LNCaP clone FGC (cell line): ENCODE data around the gene C13orf42.
A peak's percentile ranks its signal among the peaks of the same experiment; 100 is the strongest.
"Not testable (repeated sequence)": the region's sequence is repeated elsewhere in the genome, so short reads cannot be mapped to it uniquely, and the experiment has no call there.

Experiments
- DNase-seq: peaks from one replicate; pipeline ENCODE4 v3.0.0-alpha.2; 2011; ENCODE audit warnings: low read depth
- H3K4me3 ChIP-seq: 2 replicates; pipeline ENCODE4 v1.5.1; 2011; ENCODE audit warnings: mild to moderate bottlenecking, low read depth, low read length, control low read depth
- CTCF ChIP-seq: IDR thresholded peaks from 2 replicates; pipeline ENCODE4 v1.5.1; 2012; ENCODE audit warnings: mild to moderate bottlenecking; ENCODE audit not compliant: control insufficient read depth, insufficient read depth; ENCODE audit errors: extremely low read depth

The C13orf42 gene

GRCh38 chr13:51137250-51137649 is 26.2 kb upstream of the C13orf42 start:
- no peak overlapping the region for H3K4me3 ChIP-seq
- no peak for TF ChIP-seq CTCF
- DNase-seq: no peak

GRCh38 chr13:51136276-51136980 is 25.4 kb upstream of the C13orf42 start:
- no peak for TF ChIP-seq CTCF
- DNase-seq: no peak
- H3K4me3 ChIP-seq: no peak overlapping the region

- no peak overlapping the region for H3K4me3 ChIP-seq
- no peak for DNase-seq
- no peak for TF ChIP-seq CTCF
Observed at GRCh38 chr13:51134763-51135365, 23.8 kb upstream of the C13orf42 start.

- no peak for DNase-seq
- H3K4me3 ChIP-seq: no peak overlapping the region
- no peak for TF ChIP-seq CTCF
Observed at GRCh38 chr13:51130348-51130747, 19.3 kb upstream of the C13orf42 start.

- TF ChIP-seq CTCF: peak; percentile 80
- DNase-seq: peak; percentile 75
- no peak overlapping the region for H3K4me3 ChIP-seq
Observed at GRCh38 chr13:51125495-51126226, 14.6 kb upstream of the C13orf42 start.

GRCh38 chr13:51122868-51123566 is 11.9 kb upstream of the C13orf42 start:
- no peak overlapping the region for H3K4me3 ChIP-seq
- no peak for TF ChIP-seq CTCF
- DNase-seq: no peak

- H3K4me3 ChIP-seq, DNase-seq: not testable (repeated sequence)
Observed at GRCh38 chr13:51120873-51121272, 9.8 kb upstream of the C13orf42 start.
